Cortex of kidney (tissue), 1 donor: ENCODE measurements around the gene CD151.

ENCODE experiments used
- DNase-seq: peaks from one replicate; lab custom pipeline; 2025; lab: John Stamatoyannopoulos, UW

Gene CD151

GRCh38 chr11:843086-843734 is 10.5 kb downstream of the CD151 start:
- no peak for DNase-seq

DNA sequence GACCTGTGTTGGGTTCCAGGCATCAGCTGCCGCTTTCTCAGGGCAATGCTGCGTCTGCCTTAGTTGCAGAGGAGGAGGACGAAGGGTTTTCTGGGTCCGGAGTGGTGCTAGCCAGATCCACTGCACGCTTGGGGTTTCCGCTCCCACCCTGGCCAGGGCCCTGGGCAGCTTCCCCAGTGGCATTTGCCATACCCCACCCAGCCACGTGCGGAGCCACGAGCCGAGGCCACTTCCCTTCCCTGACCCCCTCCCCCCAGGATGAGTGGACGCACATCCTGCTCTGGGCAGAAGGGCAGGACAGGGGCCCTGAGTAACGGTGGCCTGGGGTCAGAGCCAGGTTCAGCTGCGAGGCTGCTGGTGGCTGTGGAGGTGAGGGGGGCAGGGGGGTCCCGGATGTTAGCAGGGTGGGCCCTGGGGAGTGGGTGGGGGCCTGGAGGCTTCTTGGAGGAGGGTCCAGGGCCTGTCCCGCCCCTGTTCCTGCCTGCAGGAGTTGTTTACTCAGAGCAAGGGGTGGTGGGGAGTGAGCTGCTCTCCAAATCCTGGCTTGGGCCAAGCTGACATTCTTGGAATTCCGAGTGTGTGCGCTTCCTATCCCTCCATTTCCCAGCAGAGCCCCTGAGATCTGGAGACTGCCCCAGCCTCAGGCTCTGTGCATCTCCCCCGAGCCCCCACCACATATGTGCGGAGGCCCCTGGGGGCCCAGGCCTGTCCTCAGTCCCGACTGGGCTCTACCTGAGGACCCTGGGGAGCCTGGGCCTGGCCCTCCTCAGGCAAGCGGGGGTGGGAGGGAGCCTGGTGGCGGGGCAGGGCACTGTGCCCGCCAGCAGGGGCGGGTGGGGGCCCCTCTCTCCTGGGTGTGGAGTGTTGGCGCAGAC is 11.3 kb downstream of the CD151 start:
- no peak for DNase-seq

GRCh38 chr11:844693-845644 is 12.2 kb downstream of the CD151 start:
- DNase-seq = no peak

- no peak for DNase-seq
Measured at GRCh38 chr11:845872-846495, 13.2 kb downstream of the CD151 start.

GRCh38 chr11:846496-847098 is 13.8 kb downstream of the CD151 start:
- no peak for DNase-seq

GRCh38 chr11:847876-848275 is 15.1 kb downstream of the CD151 start:
- no peak for DNase-seq

DNA sequence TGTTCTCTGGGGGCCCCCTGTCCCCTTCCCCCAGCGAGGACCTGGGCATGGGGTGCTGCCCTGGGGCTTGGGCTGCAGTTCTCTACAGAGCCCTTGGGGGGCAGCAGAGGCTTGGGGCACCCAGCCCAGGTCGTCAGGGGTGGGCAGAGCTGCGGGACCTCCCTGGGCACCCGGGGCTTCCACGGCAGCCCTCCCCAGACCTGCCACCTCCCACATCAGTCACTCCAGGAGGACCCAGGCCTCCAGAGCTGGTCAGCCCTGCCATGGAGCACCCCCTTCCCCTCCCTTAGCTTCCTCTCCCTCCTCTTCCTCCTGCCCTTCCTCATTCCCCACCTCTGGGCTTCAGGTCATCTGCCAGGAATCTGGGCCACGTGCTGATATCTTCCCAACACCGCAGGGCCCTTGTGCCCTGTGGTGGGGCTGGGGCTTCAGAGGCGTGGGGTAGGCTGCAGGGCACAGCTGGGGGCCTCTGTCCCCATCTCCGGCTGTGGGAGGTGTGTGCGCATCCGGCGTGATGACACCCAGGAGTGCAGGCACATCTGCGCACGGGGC is 15.7 kb downstream of the CD151 start:
- no peak for DNase-seq

GRCh38 chr11:849104-849824 is 16.5 kb downstream of the CD151 start:
- DNase-seq = no peak

DNA sequence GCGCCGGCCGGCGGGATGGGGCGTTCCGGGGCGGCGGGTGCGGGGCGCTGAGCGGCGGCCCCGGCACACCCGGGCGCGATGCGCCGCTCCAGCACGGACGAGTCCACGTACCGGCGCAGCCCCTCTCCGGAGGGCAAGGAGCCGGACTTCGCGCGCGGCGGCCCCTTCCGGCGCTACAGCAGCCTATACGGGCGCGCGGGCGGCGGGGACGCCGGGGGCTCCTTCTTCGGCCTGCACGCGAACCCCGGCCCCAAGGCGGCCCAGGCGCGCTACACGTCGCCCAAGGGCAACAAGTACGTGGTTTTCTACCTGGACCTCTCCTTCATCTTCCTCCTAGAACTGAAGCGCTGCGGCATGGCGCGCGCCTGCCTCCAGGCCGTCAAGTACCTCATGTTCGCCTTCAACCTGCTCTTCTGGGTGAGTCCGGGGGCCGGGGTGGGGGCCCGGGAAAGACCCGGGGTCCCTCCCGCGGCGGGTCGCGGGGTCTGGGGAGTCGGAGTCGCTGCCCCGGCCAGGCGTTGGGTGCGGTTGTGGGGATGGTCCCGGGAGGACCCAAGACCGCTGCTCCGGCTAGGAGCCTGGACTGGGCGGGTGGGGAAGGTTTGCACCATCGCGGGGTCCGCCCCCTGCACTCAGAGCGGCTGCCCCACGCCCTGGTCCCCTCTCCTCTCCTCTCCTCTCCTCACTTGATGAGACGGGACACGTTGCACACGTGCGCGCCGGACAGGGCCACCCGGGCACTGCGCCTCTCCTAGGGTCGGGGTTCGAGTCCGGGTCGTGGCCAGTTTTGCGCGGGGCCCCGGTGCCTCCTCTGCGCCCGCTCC is 17.4 kb downstream of the CD151 start:
- no peak for DNase-seq

GRCh38 chr11:850775-851763 is 18.3 kb downstream of the CD151 start:
- no peak for DNase-seq

DNA sequence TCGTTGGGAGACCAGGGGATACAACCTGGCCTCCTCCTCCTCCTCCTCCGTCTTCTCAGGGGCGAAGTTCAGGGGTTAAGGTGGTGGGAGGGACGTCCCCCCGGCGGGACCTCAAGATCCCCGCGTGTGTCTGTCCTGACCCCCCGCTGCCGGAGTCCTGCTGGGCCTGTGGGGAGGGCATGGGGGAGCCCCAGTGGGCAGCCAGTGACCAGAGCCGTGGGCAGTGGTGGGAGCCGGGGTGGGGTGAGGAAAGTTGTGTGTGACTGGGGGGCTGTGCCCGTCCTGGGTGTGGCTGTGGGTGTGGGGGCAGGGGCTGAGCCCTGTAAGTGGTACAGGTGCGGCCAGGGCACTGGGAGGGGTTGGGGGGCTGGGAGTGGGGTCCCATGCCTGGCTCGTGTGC is 20.0 kb downstream of the CD151 start:
- DNase-seq = no peak

DNA sequence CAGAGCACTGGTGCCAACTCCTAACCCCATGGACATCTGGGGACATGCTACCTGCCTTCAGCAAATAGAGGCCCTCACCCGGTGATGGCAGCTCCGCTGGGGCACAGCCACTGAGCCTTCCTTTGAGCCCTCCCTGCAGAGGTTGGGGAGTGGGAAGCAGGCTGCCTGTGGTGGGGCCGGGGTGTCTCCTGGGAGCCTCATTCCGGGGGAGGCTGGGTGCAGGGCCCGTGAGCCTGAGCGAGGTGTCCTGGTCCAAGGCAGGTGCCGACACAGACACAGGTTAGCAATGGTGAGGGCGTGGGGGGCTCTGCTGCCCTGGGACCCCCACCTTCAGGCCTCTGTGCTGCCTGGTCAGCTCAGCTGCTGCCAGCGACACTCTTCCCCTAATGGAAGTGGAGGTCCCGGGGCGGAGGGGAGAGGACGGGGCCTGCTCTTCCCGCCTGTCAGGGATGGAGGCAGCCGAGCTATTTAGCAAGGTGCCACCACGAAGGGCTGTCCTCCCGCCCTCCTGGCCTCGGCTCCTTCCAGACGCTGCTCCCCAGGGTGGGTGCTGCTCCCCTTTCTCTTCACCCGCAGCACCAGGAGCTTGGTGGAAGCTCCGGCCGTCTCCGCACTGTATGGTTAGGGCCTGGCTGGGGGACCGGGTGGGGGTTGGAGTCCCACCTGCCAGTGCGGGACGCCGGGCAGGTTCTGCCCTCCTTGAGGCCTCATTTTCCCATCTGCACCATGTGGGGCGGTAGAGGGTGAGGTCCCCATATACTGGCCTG is 21.1 kb downstream of the CD151 start:
- DNase-seq = no peak

DNA sequence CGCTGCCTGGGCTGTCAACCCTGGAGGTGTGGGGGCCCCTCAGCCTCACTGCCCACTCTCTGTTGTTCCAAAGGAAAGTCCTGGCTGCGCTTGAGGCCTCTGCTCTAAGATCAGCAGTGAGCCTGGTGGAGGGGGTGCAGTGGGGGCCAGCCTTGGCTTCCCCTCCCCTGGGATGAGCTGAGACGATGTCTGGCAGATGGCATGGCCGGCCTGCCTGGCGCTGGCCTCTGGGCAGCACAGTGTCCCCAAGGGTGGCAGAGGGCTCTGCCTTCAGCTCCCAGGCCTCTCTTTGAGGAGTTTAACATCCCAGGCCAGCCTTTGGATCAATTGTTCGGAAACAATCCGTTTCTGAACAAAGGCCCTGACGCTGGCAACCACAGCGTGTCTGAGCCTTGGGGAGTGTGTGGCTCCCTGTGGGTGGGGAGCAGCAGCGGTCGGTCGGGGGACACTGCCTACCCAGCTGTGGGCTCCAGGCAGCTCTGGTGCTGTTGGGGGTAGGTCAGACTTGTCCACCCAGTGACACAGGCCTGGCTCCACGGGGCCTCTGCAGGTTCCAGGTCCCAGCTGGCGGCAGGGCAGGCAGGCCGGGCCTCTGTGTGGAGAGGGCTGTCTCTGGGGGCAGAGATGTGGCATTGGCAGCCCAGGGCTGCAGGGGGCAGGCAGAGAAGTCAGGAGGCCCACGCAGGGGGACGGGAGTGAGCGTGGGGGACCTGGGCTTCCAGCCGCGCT is 22.0 kb downstream of the CD151 start:
- DNase-seq = no peak

- no peak for DNase-seq
Measured at GRCh38 chr11:855330-855674, 22.6 kb downstream of the CD151 start.

DNA sequence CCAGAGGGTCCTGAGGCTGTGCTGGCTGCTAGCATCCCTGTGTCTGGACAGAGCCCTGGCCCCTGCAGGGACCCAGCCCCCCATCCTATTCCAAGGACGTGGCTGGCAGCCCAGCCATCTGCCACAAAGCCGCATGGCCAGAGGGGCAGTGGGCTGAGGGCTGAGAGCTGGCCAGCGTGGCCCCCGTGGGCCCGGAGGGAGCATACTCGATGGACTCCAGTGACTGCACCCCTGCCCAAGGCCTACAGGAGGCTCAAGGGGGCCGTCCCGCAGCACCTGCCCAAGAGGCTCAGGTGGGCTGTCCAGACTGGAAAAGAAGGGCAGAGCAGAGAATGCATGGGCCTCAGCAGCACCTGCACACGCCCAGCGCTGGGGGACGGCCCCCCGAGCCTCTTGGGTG is 23.0 kb downstream of the CD151 start:
- no peak for DNase-seq

- DNase-seq = no peak
Measured at GRCh38 chr11:856397-856796, 23.6 kb downstream of the CD151 start.
